OCI-LY7 (cell line): ENCODE results near the gene ULK3.

ENCODE experiments used
- CTCF ChIP-seq: fragments of 200-600 bp; sonication (generic); conservative IDR thresholded peaks from 2 replicates; pipeline ENCODE4 v1.5.1; 2014; ENCODE audit warnings: mild to moderate bottlenecking, antibody characterized with exemption, low read length, moderate library complexity, mixed read lengths
- EZH2phosphoT487 ChIP-seq: fragments of 200-600 bp; sonication (generic); IDR thresholded peaks from 2 replicates; pipeline ENCODE4 v1.6.1; 2018; ENCODE audit warnings: low read depth, borderline replicate concordance, mild to moderate bottlenecking, mixed run types, antibody characterized with exemption, low read length, moderate library complexity, mixed read lengths

GRCh38 chr15:74817370-74817737 lies 25.6 kb downstream of the ULK3 start:
- no peak for TF ChIP-seq CTCF
- TF ChIP-seq EZH2phosphoT487 = no peak
